ENCODE measurements around the gene ARID5A.
"Not testable (repeated sequence)": the region's sequence is repeated elsewhere in the genome, so short reads cannot be mapped to it uniquely, and the experiment has no call there.

Gene ARID5A

DNA sequence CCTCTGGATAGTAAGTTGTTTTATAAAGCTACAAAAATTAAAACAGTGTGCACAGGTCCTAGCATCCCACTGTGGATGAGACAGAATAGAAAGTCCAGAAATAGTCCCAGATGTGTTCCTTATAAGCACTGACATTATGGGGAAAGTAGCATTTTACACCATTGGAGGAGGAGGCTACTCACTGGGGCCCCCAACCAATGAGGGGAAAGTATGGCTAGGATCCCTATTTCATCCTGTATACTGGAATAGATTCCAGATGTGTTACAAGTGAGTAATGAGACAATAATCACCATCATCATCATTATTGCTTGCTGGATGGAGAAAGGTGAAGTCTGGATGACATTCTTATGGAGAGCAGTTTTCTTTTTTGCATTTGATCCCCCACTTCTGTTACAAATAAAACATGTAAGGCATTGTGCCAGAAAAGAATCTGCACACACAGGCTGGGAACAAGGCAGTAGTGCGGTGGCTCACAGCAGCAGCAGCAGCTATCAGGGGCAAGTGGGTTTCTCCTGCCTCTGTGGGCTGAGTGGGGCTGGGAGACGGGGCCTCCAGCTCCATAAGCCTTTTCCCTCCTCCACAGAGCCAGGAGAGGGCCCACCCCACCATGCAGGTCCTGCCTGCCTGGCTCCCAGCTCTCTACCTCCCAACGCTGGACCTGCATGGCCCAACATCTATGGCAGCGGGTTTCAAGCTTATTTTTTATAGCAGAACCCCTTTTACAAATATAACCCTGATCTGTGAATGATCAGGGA lies 5.0 kb downstream of the ARID5A start:
- no peak for DNase-seq

DNA sequence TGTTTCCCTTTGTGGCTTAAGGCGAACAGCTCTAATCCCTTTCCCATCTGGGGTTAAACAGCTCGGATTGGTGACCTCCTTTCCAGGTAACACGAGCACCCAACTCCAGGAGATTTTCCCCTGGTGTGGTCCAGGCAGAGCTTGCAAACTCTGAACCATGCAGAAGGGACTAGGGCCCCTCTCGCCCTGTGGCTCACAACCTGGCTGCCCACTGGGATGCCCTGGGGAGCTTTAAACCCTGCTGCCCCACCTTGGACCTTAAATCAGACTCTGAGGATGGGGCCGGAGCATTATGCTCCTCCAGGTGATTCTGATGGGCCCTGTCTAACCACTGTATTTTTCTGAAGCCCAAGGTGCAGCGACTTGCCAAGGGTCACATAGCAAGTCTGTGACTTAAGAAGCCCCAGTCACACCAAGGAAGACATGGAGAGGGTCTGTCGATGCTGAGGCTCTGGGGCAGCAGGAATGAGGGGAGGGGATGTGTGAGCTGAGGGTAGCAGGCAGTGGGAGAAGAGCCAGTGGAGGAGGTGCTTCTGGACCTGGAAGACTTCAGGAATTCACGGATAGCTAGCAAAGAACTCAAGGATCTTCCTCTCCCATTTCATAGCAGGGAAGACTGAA lies 5.9 kb downstream of the ARID5A start:
- DNase-seq, result no peak

DNA sequence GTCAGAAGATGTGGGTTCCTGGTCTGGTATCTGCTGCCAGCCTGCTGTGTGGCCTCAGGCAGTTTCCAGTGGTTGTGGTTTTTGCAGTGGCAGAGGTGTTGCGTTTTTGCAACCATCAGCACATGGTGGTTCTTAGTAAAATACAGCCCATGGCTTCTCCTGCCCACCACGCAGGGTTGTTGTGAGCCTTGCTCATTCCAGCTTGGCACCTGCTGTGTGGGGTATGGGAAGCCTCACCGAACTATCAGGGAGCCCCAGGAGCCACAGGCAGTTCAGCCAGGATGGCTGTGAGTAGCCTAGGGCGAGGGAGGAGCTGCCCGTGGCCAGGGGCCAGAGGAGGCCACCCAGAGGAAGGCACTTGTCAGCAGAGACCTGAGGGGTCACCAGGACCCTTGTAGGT lies 9.8 kb downstream of the ARID5A start:
- peak in 1 of 5 experiments; percentile 73 for DNase-seq

DNA sequence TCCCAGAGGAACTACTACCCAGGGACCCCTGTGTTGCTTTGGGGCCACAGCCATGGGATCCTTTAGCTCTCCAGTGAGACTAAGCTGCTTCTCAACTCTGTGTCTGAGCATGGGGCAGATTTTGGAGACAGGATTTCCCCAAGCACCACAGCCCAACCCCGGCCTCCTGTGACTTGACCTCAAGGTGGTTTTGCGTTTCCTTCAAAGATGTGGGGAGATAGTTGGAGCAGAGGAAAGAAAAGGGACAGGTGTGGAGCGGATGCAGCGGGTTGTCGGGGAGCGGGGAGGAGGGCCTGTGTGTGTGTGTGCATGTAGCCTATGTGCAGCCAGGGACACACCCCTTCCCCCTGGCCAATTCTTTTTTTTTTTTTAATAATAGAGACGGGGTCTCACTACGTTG lies 10.2 kb downstream of the ARID5A start:
- DNase-seq, result peak in 2 of 5 experiments; percentile 58 to 65

DNA sequence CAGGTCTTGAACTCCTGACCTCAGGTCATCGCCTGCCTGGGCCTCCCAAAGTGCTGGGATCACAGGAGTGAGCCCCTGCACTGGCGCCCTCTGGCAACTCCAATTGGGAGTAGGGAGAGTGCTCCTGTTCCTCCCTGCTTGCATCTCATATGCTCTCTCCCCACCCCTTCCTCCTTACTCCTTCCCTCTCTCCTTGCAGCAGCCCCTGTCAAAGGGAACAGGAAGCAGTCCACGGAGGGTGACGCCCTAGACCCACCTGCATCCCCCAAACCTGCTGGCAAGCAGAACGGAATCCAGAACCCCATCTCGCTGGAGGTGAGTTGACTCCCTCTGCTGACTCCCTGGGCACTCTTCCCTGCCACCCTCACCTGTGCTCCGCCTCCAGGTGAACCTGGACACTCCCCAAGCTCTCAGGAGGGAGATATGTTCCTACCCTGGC lies 10.7 kb downstream of the ARID5A start:
- DNase-seq, result no peak

DNA sequence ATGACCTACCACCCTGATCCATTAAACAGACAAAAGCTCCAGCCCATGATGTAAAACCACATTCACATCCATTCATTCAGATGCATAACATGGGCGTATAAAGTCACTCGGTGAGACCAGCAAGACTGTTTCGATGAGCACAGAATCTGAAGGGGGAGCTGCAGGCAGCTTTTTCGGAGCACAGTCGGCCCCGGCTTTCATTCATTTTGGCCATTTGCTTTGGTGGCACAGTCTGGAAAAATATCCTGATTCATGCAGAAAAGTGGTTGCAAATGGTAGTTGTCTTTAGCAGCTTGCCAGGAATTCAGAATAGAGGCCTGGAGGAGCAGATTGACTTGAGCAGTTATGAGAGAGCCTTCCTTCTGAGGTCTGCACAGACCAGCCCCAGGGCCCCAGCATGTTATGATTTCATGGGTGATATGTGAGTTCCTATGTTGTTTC lies 11.2 kb downstream of the ARID5A start:
- DNase-seq, result no peak

DNA sequence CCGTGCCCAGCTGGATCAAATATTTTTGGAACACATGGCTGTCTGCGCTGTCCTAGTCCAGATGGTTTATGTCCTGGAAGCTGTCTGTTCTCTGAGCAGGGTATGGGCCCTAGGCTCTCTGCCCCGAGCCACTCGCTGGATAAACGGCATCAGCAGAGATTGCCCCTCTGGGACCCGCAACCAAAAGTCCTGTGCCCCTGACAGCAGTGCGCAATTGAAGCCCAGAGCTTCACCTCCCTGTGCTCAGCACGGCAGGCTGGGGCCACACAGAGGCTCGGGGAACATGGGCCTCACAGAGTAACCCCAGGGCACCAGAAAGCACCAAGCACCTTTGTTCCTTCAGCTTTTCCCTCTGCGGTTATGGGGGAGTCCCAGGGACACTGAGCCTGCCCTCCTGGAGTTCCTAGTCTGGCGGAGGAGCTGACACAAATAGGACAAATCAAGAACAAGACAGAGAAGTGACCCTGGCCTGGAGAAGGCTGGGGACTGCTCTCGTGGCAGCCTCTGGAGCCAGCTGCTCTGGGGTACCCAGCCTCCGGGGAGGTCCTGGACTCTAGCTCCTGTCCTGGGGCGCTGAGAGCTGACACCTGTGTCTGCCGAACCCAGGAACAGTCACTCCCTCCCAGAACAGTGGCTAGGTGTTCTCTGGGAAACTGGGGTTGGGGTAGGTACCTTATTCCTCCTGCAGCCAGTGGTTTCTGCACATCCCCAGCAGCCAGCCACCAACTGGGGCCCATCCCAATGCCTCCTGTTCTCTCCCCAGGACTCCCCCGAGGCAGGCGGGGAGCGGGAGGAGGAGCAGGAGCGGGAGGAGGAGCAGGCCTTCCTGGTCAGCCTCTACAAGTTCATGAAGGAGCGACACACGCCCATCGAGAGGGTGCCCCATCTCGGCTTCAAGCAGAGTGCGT lies 12.3 kb downstream of the ARID5A start:
- no peak for DNase-seq

DNA sequence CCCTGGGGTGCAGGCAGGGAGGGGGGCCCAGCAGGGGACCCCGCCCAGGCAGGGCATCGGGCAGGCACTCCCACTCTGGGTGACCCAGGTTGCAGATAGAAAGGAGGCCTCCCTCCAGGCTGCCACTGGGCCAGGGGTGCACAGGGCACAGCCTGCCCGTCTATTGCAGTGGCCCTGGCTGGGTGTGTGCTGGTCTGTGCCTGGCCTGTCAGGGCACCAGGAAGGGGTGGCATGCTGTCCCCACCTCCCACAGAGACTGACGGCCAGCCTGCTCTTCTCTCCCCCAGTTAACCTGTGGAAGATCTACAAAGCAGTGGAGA lies 12.9 kb downstream of the ARID5A start:
- DNase-seq, result no peak

DNA sequence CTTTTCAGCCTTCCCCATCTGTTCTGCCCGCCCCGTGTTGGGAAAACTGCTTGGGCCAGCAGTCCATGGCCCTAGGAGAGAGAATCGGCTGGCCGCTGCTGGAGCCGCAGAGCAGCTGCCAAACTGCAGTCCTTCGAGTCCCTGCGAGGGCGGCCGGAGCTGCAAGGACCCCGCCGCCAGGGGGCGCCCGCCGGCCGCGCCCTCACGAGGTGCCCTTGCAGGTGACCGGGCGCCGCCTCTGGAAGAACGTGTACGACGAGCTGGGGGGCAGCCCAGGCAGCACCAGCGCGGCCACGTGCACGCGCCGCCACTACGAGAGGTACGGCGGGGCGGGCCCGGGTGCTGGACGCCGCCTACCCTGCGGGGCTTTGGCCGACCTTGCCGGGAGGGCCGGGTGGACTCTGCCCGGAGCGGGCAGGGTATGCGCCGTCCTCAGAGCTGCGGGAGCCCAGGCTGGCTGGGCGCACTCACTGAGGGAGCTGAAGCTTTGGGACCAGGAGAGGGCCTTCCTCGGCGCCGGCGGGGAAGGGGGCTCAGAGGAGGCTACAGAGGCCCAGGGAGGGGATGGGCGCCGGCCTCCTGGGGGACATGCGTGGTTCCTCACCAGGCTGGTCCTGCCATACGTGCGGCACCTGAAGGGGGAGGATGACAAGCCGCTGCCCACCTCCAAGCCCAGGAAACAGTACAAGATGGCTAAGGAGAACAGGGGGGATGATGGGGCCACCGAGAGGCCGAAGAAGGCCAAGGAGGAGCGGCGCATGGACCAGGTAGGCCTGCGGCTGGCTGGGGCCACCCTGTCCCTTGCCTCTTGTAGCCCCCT lies 13.6 kb downstream of the ARID5A start:
- no peak for DNase-seq

DNA sequence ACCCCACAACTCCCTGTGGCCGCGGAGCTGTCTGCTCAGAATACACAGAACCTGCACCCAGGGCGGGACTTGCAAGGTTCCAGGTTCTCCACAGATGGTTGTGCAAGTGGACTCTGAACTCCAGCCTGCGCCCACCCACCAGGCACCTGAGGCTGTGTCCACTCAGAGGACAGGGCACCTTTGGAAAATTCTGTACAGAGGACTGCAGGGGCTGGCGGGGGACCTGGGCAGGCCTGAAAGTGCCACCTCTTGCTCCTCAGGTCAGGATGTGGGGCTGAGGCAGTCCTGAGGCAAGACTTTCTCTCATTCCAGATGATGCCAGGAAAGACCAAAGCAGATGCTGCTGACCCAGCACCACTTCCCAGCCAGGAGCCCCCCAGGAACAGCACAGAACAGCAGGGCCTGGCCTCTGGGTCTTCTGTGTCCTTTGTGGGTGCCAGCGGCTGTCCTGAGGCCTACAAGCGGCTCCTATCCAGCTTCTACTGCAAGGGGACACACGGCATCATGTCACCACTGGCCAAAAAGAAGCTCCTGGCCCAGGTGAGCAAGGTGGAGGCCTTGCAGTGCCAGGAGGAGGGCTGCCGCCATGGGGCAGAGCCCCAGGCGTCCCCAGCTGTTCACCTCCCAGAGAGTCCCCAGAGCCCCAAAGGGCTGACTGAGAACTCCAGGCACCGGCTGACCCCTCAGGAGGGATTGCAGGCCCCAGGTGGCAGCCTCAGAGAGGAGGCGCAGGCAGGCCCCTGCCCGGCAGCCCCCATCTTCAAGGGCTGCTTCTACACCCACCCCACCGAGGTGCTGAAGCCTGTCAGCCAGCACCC lies 14.4 kb downstream of the ARID5A start:
- DNase-seq, result no peak

DNA sequence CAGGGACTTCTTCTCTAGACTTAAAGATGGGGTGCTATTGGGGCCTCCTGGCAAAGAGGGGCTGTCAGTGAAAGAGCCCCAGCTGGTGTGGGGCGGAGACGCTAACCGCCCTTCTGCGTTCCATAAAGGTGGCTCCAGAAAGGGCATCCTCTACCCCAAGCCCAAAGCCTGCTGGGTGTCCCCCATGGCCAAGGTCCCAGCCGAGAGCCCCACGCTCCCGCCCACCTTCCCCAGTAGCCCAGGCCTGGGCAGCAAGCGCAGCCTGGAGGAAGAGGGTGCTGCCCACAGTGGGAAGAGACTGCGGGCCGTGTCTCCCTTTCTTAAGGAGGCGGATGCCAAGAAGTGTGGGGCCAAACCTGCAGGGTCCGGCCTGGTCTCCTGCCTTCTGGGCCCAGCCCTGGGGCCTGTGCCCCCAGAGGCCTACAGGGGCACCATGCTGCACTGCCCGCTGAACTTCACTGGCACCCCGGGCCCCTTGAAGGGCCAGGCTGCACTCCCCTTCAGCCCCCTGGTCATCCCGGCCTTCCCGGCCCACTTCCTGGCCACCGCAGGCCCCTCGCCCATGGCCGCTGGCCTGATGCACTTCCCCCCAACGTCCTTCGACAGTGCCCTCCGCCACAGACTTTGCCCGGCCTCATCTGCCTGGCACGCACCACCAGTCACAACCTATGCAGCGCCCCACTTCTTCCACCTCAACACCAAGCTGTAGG lies 15.2 kb downstream of the ARID5A start:
- no peak for DNase-seq

DNA sequence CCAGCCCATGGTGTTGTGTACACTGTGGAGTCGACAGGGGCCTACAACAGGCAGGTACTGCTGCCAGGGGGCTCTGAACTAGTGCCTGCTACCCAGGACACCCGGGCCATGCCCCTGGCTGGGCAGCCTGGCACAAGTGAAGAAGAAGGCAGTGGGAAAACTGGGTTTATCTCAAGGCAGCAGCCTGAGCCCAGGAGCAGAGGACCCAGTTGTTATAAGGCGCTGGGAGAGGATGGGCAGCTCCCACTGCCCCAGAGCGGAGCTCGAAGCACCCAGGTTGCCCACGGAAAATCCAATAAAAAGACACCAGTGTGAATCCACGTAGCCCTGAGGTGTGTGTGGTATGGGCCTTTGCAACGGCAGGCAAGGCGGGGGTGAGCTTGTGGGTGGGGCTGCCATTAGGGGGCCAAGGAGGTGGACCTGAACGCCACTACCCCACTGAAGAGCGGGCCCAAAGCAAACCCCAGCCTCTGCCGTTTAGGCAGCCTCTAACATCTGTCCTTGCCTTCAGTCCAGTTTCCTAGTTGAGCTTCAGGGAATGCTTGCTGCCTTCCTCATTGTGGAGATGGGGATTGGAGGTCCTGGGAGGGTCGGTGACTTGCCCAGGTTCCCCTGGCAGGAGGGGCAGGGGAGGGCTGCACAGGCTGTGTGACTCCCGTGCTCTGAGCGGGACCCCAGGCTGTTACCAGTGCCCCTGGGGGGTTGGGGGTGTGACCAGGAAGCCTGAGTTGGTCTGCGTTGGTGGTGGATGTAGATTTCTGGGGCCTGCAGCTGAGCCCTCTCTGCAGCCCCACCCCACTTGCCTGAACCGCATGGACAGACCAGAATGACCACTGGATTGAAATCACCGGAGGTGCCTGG lies 16.0 kb downstream of the ARID5A start:
- DNase-seq, result no peak

DNA sequence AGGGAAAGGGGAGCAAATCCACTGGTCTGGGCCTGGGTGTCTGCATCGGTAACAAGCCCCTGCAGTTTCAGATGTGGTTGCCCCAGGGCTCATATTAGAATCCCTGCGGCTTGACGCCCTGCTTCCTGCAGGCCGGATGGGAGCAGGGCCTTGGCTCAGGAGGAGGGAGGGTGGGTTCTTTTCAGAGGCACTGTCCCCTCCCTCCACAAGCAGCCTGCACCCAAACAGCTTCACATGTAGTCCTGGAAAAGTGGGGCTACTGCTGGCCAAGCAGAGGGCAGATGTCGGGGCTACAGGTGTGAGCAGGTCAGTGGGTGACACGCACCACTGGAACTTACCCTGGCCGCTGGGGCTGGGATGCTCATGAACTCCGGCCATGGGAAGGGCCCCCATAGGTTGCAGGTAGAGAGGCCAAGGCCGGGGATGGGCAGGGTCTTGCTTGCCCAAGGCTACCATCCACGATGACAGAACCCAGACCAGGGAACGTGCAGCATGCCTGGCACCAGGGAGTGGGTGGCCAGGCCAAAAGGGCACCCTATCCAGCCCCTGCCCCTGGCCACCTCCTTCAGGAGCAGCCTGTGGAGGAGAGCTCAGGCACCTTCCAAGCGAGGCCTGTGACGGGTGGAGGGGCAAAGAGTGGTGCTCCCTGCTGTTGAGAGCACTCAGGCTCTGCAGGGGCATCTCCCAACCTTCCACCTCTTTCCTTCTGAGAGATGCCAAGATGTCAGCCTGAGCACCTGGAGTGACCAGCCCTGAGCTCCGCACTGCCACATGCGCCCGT lies 16.8 kb downstream of the ARID5A start:
- DNase-seq, result peak in 1 of 5 experiments; percentile 29

DNA sequence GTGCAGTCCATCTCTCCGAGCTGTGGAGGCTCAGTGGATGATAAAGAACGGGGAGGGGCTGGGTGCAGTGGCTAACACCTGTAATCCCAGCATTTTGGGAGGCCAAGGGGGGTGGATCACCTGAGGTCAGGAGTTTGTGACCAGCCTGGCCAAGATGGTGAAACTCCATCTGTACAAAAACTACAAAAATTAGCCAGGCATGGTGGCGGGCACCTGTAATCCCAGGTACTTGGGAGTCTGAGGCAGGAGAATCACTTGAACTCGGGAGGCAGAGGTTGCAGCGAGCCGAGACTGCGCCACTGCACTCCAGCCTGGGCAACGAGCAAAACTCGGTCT lies 17.4 kb downstream of the ARID5A start:
- DNase-seq, result not testable (repeated sequence)

DNA sequence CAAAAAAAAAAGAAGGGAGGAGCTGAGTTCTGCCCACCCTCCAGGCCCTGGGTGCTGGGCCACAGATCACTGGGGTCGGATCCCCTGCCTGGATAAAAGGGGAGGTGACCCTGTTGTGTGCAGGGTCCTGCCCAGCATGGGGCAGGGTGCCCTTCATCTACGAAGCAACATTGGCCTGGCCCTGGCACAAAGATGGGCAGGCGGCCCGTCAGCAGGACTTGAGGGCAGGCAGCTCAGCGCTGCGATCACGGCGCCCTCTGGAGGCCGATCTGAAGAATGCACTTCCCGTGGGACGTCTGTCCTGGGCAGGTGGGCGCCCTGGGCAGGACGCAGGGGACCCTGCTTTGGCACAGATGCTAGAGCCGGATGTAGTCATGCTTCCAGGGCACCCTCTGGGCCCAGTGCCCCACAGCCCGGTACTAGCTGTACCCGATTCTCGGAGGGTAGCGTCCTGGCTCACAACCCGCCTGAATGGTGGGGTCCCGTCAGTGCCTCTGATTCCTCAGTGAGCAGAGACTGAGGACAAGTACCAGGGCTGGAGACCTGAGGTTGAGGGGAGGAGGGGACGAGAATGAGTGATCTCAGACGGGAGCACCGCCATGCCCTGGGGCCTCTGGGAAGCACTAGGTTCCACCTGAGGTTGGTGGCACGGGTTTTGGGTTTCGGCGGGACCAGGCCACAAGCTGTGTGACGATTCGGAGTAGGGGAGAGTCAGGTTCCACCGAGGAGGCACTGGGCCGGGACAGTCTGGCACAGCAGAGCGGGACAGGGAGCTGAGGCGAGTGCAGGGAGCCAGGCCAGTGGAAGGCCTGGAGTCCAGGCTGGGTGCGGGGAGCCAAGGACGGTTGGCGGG lies 18.0 kb downstream of the ARID5A start:
- DNase-seq, result peak; percentile 46 to 81 (median 62)

DNA sequence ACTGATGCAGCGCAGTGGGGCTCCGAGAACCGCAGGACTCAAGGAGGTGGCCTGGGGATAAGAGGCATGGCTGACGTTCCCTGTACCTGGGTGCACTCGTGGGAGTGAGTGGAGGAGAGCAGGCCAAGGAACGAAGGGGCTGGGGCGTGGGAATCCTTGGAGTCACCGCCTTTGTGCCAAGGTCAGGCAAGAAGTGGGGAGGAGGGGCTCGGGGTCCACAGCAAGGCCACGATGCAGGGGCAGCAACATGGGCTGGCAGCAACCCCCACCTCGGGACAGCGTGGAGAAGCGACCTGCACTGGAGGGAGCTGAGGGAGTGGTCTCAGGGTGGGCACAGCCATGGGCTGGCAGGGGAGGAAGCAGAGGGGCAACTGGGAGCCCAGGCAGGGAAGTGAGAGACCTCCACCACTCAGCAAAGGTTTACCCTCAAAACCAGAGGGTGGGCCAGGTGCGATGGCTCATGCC lies 18.6 kb downstream of the ARID5A start:
- DNase-seq, result no peak

DNA sequence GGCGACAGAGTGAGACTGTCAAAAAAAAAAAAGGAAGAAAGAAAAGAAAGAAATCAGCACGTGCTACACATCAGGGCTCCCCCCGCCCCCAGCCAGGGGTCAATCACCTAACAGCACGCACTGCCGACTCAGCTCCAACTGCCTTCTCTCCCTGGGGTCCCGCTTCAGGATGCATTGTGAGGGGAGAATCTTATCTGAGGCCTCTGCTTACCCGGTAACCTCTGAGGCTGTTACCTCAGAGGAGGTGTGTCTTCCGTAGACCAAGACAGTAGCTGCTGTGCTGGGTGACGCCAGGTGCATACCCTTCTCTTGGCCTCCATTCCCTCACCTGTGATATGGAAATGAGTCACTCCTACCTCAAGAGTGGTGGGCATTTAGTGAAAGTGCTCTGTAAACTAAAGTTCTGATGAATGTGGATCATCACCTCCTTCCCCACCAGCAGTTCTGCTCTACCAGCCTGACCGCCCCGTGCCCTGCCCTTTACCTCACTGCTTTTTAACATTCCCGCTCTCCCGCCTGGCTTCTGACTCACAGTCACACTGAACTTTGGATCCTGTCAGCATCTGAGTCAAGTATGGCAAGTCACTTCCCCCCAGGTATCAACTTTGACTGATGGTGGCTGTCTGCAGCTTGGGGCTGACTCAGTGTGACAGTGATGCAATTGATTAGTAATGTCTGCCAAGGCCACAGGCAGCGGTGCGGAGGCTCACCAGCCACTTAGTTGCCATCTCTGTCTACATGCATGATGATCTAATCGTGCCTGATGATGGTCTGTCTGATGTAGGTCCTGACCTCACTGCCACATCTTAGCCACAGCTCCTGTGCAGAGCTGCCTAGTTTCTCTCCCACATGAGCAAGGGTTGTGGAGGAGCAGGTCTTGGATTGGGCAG lies 20.1 kb downstream of the ARID5A start:
- peak in 2 of 5 experiments; percentile 41 to 71 for DNase-seq

Data from T-helper 2 cell (primary cell).